OCI-LY1 (cell line): ENCODE measurements around the gene KREMEN1.

ENCODE experiments used
- CTCF ChIP-seq: fragments of 200-600 bp; sonication (generic), shearing (Covaris generic); IDR thresholded peaks from 2 replicates; pipeline ENCODE4 v1.5.1; 2017; ENCODE audit warnings: mild to moderate bottlenecking, antibody characterized with exemption, low read length, moderate library complexity, mixed read lengths
- EZH2 ChIP-seq: fragments of 200-600 bp; sonication (generic), shearing (Covaris generic); IDR thresholded peaks from 2 replicates; pipeline ENCODE4 v1.8.0; 2017; ENCODE audit warnings: borderline replicate concordance, mixed run types, mild to moderate bottlenecking, antibody characterized with exemption, low read length, moderate library complexity, mixed read lengths

GRCh38 chr22:29207562-29208501 is 135.0 kb downstream of the KREMEN1 start:
- no peak for TF ChIP-seq CTCF
- TF ChIP-seq EZH2: no peak
